Loucy (cell line): ENCODE results near the gene SLC15A5.

Experiments used
- H2AFZ ChIP-seq: fragments of 200-600 bp; sonication (generic); 2 replicates; pipeline ENCODE4 v1.6.0; 2016; ENCODE audit warnings: antibody characterized with exemption, mild to moderate bottlenecking, low read length, moderate library complexity
- H3F3A ChIP-seq: fragments of 200-600 bp; 2 replicates; pipeline ENCODE4 v1.6.0; 2016; ENCODE audit warnings: antibody characterized with exemption, low read depth, mild to moderate bottlenecking
- H3K27me3 ChIP-seq: fragments of 200-600 bp; sonication (generic); 2 replicates; pipeline ENCODE4 v1.6.1; 2014; ENCODE audit warnings: low read length, mild to moderate bottlenecking; ENCODE audit not compliant: insufficient read depth, poor library complexity, severe bottlenecking
- H3K36me3 ChIP-seq: fragments of 200-600 bp; sonication (generic); 2 replicates; pipeline ENCODE4 v1.6.1; 2016; ENCODE audit warnings: low read length; ENCODE audit not compliant: insufficient read depth
- H3K4me1 ChIP-seq: fragments of 200-600 bp; sonication (generic); 2 replicates; pipeline ENCODE4 v1.5.1; 2014; ENCODE audit warnings: low read length, mild to moderate bottlenecking; ENCODE audit not compliant: insufficient read depth, poor library complexity, severe bottlenecking
- H3K4me2 ChIP-seq: fragments of 200-600 bp; sonication (generic); 2 replicates; pipeline ENCODE4 v1.6.0; 2014; ENCODE audit warnings: antibody characterized with exemption, low read length, low read depth, mild to moderate bottlenecking; ENCODE audit not compliant: poor library complexity, severe bottlenecking
- H3K4me3 ChIP-seq: fragments of 200-600 bp; sonication (generic); 2 replicates; pipeline ENCODE4 v1.5.1; 2014; ENCODE audit warnings: low read length, mild to moderate bottlenecking, mixed read lengths; ENCODE audit not compliant: poor library complexity, severe bottlenecking
- H3K79me2 ChIP-seq: fragments of 200-600 bp; sonication (generic); 2 replicates; pipeline ENCODE4 v1.6.1; 2014; ENCODE audit warnings: low read length; ENCODE audit not compliant: insufficient read depth
- H3K9ac ChIP-seq: fragments of 200-600 bp; sonication (generic); 2 replicates; pipeline ENCODE4 v1.6.0; 2014; ENCODE audit warnings: mild to moderate bottlenecking, low read depth, low read length, moderate library complexity; ENCODE audit not compliant: poor library complexity, severe bottlenecking
- H3K9me2 ChIP-seq: fragments of 200-600 bp; sonication (generic); replicated peaks from 2 replicates; pipeline ENCODE4 v1.6.1; 2016; ENCODE audit warnings: low read depth, low read length, mixed read lengths
- H3K9me3 ChIP-seq: fragments of 200-600 bp; sonication (generic); 2 replicates; pipeline ENCODE4 v1.6.1; 2014; ENCODE audit warnings: mild to moderate bottlenecking, antibody characterized with exemption, low read length, low read depth; ENCODE audit not compliant: insufficient read depth
- H4K20me1 ChIP-seq: fragments of 200-600 bp; sonication (generic); 2 replicates; pipeline ENCODE4 v1.6.0; 2014; ENCODE audit warnings: antibody characterized with exemption, low read length, mild to moderate bottlenecking; ENCODE audit not compliant: insufficient read depth, poor library complexity, severe bottlenecking
- EZH2phosphoT487 ChIP-seq: fragments of 200-600 bp; IDR thresholded peaks from 2 replicates; pipeline ENCODE4 v1.6.1; 2018; ENCODE audit warnings: antibody characterized with exemption, mild to moderate bottlenecking, moderate library complexity, borderline replicate concordance
- TF ChIP-seq, protein P1 (sequence below): fragments of 200-600 bp; sonication (generic); conservative IDR thresholded peaks from 2 replicates; pipeline ENCODE4 v1.5.1; 2014; ENCODE audit warnings: mild to moderate bottlenecking, antibody characterized with exemption, low read length

Gene SLC15A5

DNA sequence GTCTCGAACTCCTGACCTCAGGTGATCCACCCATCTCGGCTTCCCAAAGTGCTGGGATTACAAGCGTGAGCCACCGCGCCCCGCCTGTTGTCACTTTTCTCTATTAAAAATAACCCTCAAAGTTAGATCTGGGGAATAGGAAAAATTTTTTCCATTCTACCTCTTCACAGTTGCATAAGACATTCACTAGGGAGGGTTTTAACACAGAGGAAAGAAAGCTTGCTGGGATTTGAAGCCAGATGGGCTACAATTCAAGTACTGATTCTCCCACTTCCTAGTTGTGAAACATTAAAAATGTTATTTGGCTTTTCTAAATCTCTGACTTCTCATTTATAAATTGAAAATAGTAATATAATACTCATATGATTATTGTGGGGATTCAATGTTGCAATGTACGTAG is 23.3 kb upstream of the SLC15A5 start:
- Histone ChIP-seq H3K79me2 (no peaks in the 10 kb centered on the region), H3K9me3 (no peaks in the 10 kb centered on the region), H3K4me1 (no peaks in the 10 kb centered on the region), H3K9ac (no peak overlapping the region), H3K9me2 (no peaks in the 10 kb centered on the region; the same call in 1 of the 2 replicates), H3K4me2 (no peak overlapping the region), H3F3A (no peaks in the 10 kb centered on the region), H2AFZ (no peak overlapping the region), H4K20me1 (no peaks in the 10 kb centered on the region), H3K36me3 (no peaks in the 10 kb centered on the region), H3K27me3 (no peaks in the 10 kb centered on the region), H3K4me3 (no peak overlapping the region)
- TF ChIP-seq, protein P1, sequence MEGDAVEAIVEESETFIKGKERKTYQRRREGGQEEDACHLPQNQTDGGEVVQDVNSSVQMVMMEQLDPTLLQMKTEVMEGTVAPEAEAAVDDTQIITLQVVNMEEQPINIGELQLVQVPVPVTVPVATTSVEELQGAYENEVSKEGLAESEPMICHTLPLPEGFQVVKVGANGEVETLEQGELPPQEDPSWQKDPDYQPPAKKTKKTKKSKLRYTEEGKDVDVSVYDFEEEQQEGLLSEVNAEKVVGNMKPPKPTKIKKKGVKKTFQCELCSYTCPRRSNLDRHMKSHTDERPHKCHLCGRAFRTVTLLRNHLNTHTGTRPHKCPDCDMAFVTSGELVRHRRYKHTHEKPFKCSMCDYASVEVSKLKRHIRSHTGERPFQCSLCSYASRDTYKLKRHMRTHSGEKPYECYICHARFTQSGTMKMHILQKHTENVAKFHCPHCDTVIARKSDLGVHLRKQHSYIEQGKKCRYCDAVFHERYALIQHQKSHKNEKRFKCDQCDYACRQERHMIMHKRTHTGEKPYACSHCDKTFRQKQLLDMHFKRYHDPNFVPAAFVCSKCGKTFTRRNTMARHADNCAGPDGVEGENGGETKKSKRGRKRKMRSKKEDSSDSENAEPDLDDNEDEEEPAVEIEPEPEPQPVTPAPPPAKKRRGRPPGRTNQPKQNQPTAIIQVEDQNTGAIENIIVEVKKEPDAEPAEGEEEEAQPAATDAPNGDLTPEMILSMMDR, result no peak
- no peak for TF ChIP-seq EZH2phosphoT487

DNA sequence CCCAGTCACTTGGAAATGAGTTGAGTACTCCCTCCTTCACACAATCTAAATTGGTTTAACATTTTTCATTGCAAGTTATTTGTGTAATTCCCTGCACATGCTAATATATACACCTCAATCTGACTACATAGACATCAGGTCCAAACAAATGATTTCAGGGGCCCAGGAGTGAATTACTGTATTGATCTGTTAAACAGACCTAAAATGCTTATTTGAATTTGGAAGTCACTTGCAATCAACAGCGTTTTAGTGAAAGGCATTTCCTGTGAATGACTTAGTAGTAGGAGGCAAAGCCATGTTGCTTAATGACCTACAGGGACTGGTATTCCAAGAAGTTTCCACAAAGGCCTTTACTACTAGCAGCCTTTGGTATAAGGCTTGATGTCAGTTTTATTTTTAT is 22.6 kb upstream of the SLC15A5 start:
- no peaks in the 10 kb centered on the region for H3K9me3 ChIP-seq
- no peak overlapping the region for H3K4me3 ChIP-seq
- no peak overlapping the region for H3K4me2 ChIP-seq
- no peaks in the 10 kb centered on the region; the same call in 1 of the 2 replicates for H3K9me2 ChIP-seq
- no peaks in the 10 kb centered on the region for H3K4me1 ChIP-seq
- TF ChIP-seq, protein P1, result no peak
- TF ChIP-seq EZH2phosphoT487, result no peak
- no peak overlapping the region for H2AFZ ChIP-seq
- H3K9ac ChIP-seq, result no peak overlapping the region
- no peaks in the 10 kb centered on the region for H3K79me2 ChIP-seq
- no peaks in the 10 kb centered on the region for H4K20me1 ChIP-seq
- H3F3A ChIP-seq, result no peaks in the 10 kb centered on the region
- H3K36me3 ChIP-seq, result no peaks in the 10 kb centered on the region
- H3K27me3 ChIP-seq, result no peaks in the 10 kb centered on the region

DNA sequence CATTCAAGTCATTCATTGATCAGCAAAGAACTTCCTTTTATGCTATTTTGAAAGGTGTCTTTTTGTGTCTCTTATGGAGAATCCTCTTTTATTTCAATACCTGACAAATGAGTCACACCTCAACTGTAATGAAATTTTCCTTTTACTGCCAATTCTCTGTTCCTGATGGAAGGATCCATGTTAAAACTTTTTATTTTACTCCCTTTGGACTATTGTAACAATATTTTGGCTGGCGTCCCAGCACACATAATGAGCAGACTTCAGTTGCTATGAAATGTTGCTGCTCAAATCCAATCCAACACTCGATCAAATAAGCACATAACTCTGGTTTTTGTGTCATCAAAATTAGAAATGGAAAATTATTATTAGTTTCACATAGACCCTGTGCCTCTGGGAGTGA is 21.9 kb upstream of the SLC15A5 start:
- H2AFZ ChIP-seq, result no peak overlapping the region
- TF ChIP-seq, protein P1, result no peak
- TF ChIP-seq EZH2phosphoT487, result no peak
- no peak overlapping the region for H3K9ac ChIP-seq
- H3K9me3 ChIP-seq, result no peaks in the 10 kb centered on the region
- no peaks in the 10 kb centered on the region; the same call in 1 of the 2 replicates for H3K9me2 ChIP-seq
- H4K20me1 ChIP-seq, result no peaks in the 10 kb centered on the region
- no peaks in the 10 kb centered on the region for H3K79me2 ChIP-seq
- no peak overlapping the region for H3K4me3 ChIP-seq
- no peaks in the 10 kb centered on the region for H3K4me1 ChIP-seq
- H3F3A ChIP-seq, result no peaks in the 10 kb centered on the region
- no peaks in the 10 kb centered on the region for H3K27me3 ChIP-seq
- H3K36me3 ChIP-seq, result no peaks in the 10 kb centered on the region
- H3K4me2 ChIP-seq, result no peak overlapping the region
